Left renal cortex interstitium (tissue), 4 donors: ENCODE results near the gene POLR1A. TPM values are rescaled to one million over a fixed set of nuclear protein-coding genes. Genes with fewer than 3 reads are reported as not detected.
A peak's percentile ranks its signal among the peaks of the same experiment; 100 is the strongest.

Experiments used
- DNase-seq, 4 donors: peaks; one replicate each; pipeline ENCODE4 v3.0.0-alpha.2; 2013; ENCODE audit warnings: low read depth in 4 of 4, low spot score in 2 of 4, missing footprints in 1 of 4
- polyA plus RNA-seq, 4 donors: library from polyadenylated mRNA; unstranded; fragments of 120-200 nt; gene quantifications; one replicate each; pipeline ENCODE4 v1.2.1, GENCODE V29; 2013; ENCODE audit not compliant: insufficient read length in 4 of 4

Gene POLR1A
- 10 to 100 TPM; 18.0 to 23.0 (median 20.6) TPM for polyA plus RNA-seq

DNA sequence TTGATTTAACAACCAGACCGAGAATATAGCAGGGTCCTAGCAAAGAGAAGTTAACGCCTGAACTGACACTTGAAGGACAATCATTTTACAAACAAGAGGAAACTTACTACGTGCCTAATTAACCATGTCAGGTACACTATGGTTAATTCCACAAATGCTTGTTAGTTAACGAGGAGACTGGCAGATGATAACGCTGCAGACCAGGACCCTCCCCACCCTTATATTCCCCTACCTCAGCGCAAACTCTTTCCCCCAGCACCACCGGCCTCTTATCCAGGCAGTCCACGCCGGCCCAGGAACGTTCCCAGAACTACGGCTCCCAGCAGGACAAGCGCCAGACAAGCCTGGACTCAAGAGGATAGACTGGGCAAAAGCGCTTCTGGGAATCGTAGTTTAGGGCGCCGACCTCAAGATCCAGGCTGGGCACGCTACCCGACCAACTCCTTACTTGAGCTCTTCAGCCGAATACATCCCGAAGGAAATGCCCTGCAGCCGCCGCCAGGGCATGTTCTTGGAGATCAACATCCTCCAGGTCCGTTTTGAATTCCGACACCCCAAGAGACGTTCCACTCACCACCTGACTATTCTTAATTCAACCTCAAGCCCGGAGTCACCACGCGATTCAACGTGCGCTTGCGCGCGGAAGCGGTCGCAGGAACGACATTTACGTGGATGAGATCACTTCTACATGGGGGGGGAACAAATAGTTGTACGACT lies at the start of gene POLR1A:
Gene POLR1A, minus strand, starts transcription at position 635 of the 717 bp plus-strand sequence. Its CDS starts 110 bp downstream, at position 525.
- DNase-seq, result peak; percentile 90 to 99 (median 92)

- DNase-seq, result no peak
Measured at GRCh38 chr2:86150502-86150901, 44.8 kb upstream of the POLR1A start.

DNA sequence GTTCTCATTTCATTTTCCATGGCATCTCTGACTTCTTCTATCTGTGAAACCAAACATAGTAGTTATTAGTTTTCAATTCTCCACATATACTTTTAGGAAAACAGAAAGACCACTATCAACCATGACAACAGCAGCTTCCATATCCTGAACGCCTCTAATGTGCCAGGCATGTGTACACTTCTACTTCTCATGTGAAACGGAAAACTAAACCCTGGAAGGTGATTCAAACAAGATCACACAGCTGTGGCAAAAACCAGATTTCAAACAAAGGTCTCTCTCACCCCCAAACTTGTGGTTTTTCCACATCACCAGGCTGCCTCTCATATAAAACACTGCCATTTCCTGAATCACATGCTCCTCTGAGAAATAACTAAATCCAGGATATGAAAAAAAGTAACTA lies 42.1 kb upstream of the POLR1A start:
- no peak for DNase-seq

DNA sequence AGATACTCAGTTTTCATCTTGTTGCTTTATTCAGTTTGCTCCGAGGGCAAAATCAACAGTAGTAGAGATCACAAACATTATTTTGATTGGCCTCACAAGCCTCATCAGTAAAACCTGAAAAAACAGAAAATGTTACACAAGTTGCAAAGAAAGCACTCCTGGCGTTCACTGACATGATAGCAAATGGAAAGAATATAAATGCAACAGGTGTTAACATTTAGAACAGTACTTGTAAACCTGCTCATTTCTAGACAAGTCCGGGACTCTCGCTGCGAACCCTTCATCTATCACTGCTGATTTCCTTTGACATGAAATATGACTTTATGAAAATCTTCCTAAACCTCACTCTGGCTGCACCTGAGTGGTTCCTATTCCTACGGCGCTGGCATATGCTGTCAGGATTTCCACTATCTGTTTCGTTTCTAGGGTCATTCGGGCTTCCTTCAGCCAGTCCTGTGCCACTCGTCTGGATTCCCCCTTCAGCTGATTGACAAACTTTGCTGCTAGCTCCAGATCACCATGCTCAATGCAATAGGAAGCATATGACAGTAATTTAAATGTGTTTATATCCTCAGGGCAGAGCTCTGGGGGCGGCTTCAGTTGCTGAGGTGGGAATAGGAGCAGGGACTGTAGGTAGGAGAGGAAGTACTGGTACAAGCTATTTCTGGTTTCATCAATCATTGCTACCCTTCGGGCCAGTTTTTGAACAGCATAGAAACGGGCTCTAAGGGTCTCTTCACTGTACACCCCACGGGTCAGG lies 38.4 kb upstream of the POLR1A start:
- DNase-seq, result no peak

- DNase-seq, result no peak
Measured at GRCh38 chr2:86143307-86143706, 37.6 kb upstream of the POLR1A start.

DNA sequence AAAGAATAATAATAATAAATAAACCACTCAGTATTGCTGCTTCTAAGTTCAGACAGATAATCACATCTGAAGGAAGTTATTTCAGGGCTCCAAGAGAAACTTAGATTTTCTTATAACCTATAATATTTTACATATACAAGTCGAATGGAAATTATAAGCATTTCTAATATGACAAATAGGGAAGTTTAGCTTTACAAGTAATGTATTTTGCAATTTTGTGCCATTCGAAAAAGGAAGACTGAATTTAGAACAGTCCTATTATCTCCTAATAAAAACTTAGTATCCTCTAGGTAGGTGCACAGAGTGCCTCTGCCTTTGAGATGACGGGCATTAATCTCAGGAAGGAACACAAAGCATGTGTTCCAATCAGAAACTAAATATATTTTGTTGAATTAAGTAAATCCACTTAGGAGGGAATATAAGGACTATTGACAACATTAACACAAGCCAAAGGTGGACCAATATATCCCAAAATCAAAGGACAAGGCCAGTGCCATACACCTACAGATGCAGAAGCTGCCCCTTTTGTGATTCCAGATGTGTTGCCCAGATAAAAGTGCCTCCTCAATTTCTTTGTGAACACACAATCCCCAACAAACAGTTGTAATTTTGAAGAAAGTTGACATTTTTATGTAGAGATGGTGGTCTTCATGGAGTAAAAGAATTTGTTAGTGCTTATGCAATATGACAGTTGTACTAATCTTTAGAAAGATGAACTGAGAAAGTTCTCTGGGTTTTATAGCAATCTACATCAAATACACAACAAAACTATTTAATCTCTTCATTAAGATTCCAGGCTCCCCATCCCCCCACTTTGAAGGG lies 37.0 kb upstream of the POLR1A start:
- DNase-seq, result no peak

- peak; percentile 9 to 44 (median 36) for DNase-seq
Measured at GRCh38 chr2:86140969-86141392, 35.3 kb upstream of the POLR1A start.

- DNase-seq, result no peak
Measured at GRCh38 chr2:86139981-86140380, 34.3 kb upstream of the POLR1A start.

- DNase-seq, result no peak
Measured at GRCh38 chr2:86138736-86139625, 33.3 kb upstream of the POLR1A start.

DNA sequence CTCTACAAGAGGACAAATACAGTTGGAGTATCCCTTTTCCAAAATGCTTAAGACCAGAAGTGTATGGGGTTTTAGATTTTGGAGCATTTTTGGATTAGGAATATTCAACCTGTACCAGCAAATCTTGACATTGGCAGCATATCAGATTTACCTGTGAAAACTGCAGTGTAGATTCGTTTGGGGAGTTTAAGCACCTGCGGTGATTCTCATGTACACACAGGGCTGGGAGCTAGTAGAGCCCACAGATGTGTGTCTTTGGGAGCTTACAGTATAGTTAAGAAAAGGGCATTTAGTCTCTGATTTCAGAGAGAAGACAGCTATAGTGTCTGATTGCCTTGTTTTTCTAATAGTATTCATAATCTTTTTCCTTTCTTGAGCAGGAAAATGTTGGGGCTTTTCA lies 30.5 kb upstream of the POLR1A start:
- DNase-seq, result no peak

GRCh38 chr2:86135653-86136052 lies 30.0 kb upstream of the POLR1A start:
- DNase-seq, result no peak

DNA sequence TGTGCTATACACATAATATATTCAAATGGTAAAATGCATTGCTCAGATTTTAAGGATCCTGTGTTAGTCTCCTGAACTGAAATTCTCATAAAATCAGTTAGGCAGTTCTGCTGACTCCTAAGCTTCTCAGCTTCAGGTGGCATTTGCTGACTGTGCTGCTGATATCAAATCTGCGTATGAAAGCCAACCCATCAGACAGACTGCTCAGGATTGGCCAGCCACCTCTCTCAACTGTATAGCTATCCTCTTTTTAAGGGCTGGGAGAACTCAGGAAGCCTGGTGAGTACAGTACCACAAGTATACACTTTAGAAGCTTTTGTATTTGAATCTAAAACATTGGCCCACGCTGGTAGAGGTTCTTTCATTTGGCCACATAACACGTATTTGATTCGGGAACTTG lies 29.0 kb upstream of the POLR1A start:
- DNase-seq, result no peak

- DNase-seq, result no peak
Measured at GRCh38 chr2:86124683-86125082, 19.0 kb upstream of the POLR1A start.

- no peak for DNase-seq
Measured at GRCh38 chr2:86123328-86123925, 17.7 kb upstream of the POLR1A start.

DNA sequence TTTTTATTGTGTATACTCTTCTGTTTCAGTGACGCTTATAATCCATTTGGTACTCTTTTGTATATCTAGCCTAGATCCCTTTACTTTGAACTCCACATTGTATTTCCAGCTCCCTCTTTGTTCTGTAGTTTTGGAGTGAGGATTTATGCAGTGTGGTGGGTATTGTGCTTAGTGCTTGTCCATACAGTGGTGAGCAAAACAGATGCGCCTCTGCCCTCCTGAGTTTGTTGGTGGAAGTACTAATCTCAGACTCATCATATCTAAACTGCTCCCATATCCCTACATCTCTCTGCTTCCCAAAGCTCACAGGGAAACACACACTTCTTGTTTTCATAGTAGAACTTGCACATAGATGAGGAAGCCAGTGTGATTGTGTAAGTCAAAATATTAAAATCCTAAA lies 12.4 kb upstream of the POLR1A start:
- DNase-seq, result no peak

DNA sequence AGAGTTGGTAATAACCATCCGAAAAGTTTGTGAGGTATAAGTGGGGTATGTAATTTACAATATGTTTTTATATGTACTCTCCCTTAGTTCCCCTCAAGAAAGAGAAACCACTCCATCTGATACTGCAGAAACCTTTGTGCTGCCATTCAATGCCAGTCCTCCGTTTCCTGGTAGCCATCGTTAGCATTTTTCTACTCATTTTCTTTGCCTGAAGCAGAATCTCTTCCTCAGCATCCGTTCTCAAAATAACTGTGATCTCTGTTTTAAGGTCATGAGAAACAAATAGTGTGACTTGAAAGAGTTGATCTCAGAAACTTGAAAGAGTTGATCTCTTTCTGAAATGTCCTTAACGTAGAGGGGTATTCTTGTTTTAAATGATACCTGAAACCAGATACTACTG lies 1.3 kb upstream of the POLR1A start:
- DNase-seq, result no peak

- DNase-seq, result peak in 3 of 4 donors; percentile 90 to 93 (median 91)
Measured at GRCh38 chr2:86105969-86106945, 571 bp upstream of the POLR1A start, which contains the start of gene PTCD3. Gene PTCD3, plus strand, starts transcription at chr2:86106235. Its CDS starts 13 bp downstream, at chr2:86106248.

GRCh38 chr2:86102157-86102556 lies 3.5 kb downstream of the POLR1A start:
- DNase-seq, result no peak
